ENCODE data around the gene NPAT. TPM values are rescaled to one million over a fixed set of nuclear protein-coding genes. Genes with fewer than 3 reads are reported as not detected.

Gene NPAT
- total and polyA plus RNA-seq, 2 of the 13 experiments (the other 11 are each of a cell fraction or from before 2014, with no cell fraction given) = 4.4 to 11.2 TPM

DNA sequence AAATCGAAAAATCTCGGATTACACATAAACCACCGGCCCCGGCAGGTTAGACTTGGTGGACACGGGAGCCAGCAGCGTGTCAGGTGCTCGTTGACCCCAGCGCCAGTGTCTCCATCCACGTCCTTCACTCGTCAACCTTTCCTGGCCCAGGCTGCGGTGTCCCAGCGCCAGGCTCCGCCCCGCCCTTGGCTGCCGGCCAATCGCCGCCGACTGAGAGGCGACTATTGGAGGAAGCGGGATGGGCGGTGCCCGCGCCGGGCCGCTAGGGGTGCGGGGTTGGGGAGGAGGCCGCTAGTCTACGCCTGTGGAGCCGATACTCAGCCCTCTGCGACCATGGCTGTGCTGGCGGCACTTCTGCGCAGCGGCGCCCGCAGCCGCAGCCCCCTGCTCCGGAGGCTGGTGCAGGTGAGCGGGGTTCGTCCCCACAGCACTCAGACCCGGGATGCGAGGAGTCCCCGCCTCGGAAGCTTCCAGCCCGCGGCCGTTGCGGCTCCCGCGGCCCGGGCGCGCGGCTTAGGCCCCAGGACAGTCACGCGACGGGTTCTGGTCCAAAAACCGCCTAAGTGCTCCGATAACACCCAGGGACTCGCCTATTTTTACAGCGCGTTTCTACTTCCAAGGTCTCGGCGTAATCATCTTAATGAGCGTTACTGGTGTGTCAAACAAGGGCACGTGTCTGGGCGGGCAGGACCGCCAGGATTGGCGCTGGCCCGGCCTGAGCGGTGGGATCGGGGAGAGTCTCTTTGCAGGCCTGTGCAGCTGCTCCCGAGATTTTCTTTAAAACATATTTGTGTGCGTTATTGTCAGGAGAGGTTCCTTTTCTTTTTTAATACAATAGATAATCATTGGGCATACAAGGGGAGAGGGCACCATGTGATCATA, 100.9 kb downstream of the NPAT start, which contains the start of gene ACAT1 (continued):
- TF ChIP-seq ZNF782 (CRISPR knock-in tag; IDR thresholded peaks at IDR 0.05; ENCODE audit: borderline replicate concordance) (peak; percentile 43; the same call in 1 of the 2 replicates), ZNF619 (CRISPR knock-in tag; IDR thresholded peaks at IDR 0.05) (no peak), ZFP36L2 (CRISPR knock-in tag; IDR thresholded peaks at IDR 0.05) (no peak), KDM4B (CRISPR knock-in tag; IDR thresholded peaks at IDR 0.05) (no peak; the same call in none of the 2 replicates), MED13 (CRISPR knock-in tag; IDR thresholded peaks at IDR 0.05) (peak; percentile 46), ZBTB3 (CRISPR knock-in tag; IDR thresholded peaks at IDR 0.05; ENCODE audit: borderline replicate concordance, low read depth) (no peak), KLF11 (CRISPR knock-in tag; IDR thresholded peaks at IDR 0.05) (no peak), ZNF562 (CRISPR knock-in tag; IDR thresholded peaks at IDR 0.05; ENCODE audit: borderline replicate concordance) (no peak), EP300 (IDR thresholded peaks at IDR 0.05; ENCODE audit: low read depth in 2 of 2, low read length in 2 of 2) (no peak), EP300 (CRISPR knock-in tag; IDR thresholded peaks at IDR 0.05; ENCODE audit: borderline replicate concordance) (no peak), CENPT (CRISPR knock-in tag; IDR thresholded peaks at IDR 0.05; ENCODE audit: low read depth) (no peak), ZNF678 (CRISPR knock-in tag; IDR thresholded peaks at IDR 0.05) (peak; percentile 43; the same call in 1 of the 2 replicates), ZNF703 (CRISPR knock-in tag; IDR thresholded peaks at IDR 0.05; ENCODE audit: borderline replicate concordance) (0 out of 2 replicates have a peak, but pooled peaks have one; percentile 45), ZNF12 (CRISPR knock-in tag; IDR thresholded peaks at IDR 0.05) (0 out of 2 replicates have a peak, but pooled peaks have one; percentile 27), RCOR2 (CRISPR knock-in tag; IDR thresholded peaks at IDR 0.05) (no peak)
- TF ChIP-seq, protein P1, sequence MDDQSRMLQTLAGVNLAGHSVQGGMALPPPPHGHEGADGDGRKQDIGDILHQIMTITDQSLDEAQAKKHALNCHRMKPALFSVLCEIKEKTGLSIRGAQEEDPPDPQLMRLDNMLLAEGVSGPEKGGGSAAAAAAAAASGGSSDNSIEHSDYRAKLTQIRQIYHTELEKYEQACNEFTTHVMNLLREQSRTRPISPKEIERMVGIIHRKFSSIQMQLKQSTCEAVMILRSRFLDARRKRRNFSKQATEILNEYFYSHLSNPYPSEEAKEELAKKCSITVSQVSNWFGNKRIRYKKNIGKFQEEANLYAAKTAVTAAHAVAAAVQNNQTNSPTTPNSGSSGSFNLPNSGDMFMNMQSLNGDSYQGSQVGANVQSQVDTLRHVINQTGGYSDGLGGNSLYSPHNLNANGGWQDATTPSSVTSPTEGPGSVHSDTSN (CRISPR knock-in tag; IDR thresholded peaks at IDR 0.05; ENCODE audit: borderline replicate concordance) = 0 out of 2 replicates have a peak, but pooled peaks have one; percentile 31
- TF ChIP-seq, protein P2, sequence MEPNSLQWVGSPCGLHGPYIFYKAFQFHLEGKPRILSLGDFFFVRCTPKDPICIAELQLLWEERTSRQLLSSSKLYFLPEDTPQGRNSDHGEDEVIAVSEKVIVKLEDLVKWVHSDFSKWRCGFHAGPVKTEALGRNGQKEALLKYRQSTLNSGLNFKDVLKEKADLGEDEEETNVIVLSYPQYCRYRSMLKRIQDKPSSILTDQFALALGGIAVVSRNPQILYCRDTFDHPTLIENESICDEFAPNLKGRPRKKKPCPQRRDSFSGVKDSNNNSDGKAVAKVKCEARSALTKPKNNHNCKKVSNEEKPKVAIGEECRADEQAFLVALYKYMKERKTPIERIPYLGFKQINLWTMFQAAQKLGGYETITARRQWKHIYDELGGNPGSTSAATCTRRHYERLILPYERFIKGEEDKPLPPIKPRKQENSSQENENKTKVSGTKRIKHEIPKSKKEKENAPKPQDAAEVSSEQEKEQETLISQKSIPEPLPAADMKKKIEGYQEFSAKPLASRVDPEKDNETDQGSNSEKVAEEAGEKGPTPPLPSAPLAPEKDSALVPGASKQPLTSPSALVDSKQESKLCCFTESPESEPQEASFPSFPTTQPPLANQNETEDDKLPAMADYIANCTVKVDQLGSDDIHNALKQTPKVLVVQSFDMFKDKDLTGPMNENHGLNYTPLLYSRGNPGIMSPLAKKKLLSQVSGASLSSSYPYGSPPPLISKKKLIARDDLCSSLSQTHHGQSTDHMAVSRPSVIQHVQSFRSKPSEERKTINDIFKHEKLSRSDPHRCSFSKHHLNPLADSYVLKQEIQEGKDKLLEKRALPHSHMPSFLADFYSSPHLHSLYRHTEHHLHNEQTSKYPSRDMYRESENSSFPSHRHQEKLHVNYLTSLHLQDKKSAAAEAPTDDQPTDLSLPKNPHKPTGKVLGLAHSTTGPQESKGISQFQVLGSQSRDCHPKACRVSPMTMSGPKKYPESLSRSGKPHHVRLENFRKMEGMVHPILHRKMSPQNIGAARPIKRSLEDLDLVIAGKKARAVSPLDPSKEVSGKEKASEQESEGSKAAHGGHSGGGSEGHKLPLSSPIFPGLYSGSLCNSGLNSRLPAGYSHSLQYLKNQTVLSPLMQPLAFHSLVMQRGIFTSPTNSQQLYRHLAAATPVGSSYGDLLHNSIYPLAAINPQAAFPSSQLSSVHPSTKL (CRISPR knock-in tag; IDR thresholded peaks at IDR 0.05) = no peak
- TF ChIP-seq, protein P3, sequence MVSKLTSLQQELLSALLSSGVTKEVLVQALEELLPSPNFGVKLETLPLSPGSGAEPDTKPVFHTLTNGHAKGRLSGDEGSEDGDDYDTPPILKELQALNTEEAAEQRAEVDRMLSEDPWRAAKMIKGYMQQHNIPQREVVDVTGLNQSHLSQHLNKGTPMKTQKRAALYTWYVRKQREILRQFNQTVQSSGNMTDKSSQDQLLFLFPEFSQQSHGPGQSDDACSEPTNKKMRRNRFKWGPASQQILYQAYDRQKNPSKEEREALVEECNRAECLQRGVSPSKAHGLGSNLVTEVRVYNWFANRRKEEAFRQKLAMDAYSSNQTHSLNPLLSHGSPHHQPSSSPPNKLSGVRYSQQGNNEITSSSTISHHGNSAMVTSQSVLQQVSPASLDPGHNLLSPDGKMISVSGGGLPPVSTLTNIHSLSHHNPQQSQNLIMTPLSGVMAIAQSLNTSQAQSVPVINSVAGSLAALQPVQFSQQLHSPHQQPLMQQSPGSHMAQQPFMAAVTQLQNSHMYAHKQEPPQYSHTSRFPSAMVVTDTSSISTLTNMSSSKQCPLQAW (CRISPR knock-in tag; IDR thresholded peaks at IDR 0.05) = peak; percentile 81
- TF ChIP-seq, protein P4, sequence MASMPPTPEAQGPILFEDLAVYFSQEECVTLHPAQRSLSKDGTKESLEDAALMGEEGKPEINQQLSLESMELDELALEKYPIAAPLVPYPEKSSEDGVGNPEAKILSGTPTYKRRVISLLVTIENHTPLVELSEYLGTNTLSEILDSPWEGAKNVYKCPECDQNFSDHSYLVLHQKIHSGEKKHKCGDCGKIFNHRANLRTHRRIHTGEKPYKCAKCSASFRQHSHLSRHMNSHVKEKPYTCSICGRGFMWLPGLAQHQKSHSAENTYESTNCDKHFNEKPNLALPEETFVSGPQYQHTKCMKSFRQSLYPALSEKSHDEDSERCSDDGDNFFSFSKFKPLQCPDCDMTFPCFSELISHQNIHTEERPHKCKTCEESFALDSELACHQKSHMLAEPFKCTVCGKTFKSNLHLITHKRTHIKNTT (CRISPR knock-in tag; IDR thresholded peaks at IDR 0.05) = no peak
- TF ChIP-seq, protein P5, sequence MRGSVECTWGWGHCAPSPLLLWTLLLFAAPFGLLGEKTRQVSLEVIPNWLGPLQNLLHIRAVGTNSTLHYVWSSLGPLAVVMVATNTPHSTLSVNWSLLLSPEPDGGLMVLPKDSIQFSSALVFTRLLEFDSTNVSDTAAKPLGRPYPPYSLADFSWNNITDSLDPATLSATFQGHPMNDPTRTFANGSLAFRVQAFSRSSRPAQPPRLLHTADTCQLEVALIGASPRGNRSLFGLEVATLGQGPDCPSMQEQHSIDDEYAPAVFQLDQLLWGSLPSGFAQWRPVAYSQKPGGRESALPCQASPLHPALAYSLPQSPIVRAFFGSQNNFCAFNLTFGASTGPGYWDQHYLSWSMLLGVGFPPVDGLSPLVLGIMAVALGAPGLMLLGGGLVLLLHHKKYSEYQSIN (CRISPR knock-in tag; IDR thresholded peaks at IDR 0.05; ENCODE audit: borderline replicate concordance) = no peak

Data from HepG2 (cell line).